Smooth muscle cell (in vitro differentiated cells): ENCODE data around the gene CRYGN. TPM values are rescaled to one million over a fixed set of nuclear protein-coding genes. Genes with fewer than 3 reads are reported as not detected.

ENCODE experiments used
- DNase-seq: peaks from one replicate; lab custom pipeline; 2025; ENCODE audit not compliant: unreplicated experiment; lab: John Stamatoyannopoulos, UW
- H2AFZ ChIP-seq: fragments of 200-600 bp; sonication (generic); 2 replicates; pipeline ENCODE4 v1.6.0; 2016; ENCODE audit warnings: antibody characterized with exemption, low read depth, mild to moderate bottlenecking
- H3F3A ChIP-seq: fragments of 200-600 bp; sonication (generic); 2 replicates; pipeline ENCODE4 v1.6.0; 2017; ENCODE audit warnings: antibody characterized with exemption, low read depth
- H3K27ac ChIP-seq: fragments of 200-600 bp; sonication (generic); 2 replicates; pipeline ENCODE4 v1.5.1; 2016; ENCODE audit warnings: low read depth, mild to moderate bottlenecking
- H3K27me3 ChIP-seq: fragments of 200-600 bp; sonication (generic); 2 replicates; pipeline ENCODE4 v1.6.1; 2016; ENCODE audit warnings: low read depth, mild to moderate bottlenecking
- H3K36me3 ChIP-seq: fragments of 200-600 bp; sonication (generic); 2 replicates; pipeline ENCODE4 v1.5.1; 2016; ENCODE audit warnings: low read depth
- H3K4me1 ChIP-seq: fragments of 200-600 bp; sonication (generic); 2 replicates; pipeline ENCODE4 v1.5.1; 2016; ENCODE audit warnings: low read depth
- H3K4me2 ChIP-seq: fragments of 200-600 bp; sonication (generic); 2 replicates; pipeline ENCODE4 v1.6.0; 2016; ENCODE audit warnings: mild to moderate bottlenecking
- H3K4me3 ChIP-seq: fragments of 200-600 bp; sonication (generic); 2 replicates; pipeline ENCODE4 v1.5.1; 2016; ENCODE audit warnings: mild to moderate bottlenecking
- H3K79me2 ChIP-seq: fragments of 200-600 bp; sonication (generic); 2 replicates; pipeline ENCODE4 v1.6.0; 2016; ENCODE audit warnings: low read depth, mild to moderate bottlenecking
- H3K9ac ChIP-seq: fragments of 200-600 bp; sonication (generic); 2 replicates; pipeline ENCODE4 v1.6.0; 2016; ENCODE audit warnings: low read depth
- H3K9me3 ChIP-seq: fragments of 200-600 bp; sonication (generic); replicated peaks from 2 replicates; pipeline ENCODE4 v1.5.1; 2016; ENCODE audit warnings: low read depth
- H4K20me1 ChIP-seq: fragments of 200-600 bp; sonication (generic); 2 replicates; pipeline ENCODE4 v1.6.0; 2016; ENCODE audit warnings: low read depth
- WGBS: methylation state at CpG from one replicate; pipeline ENCODE4 v1.1.7; 2016; ENCODE audit warnings: low lambda C conversion rate; 5-methylcytosine and 5-hydroxymethylcytosine counted together
- polyA plus RNA-seq: library from polyadenylated mRNA; unstranded; fragments of >200 nt; fragmentation: Nextera tagmentation; extraction: Ambion mirVana; gene quantifications from 2 replicates; pipeline ENCODE4 v1.2.1, GENCODE V29; 2016
- total RNA-seq: library from RNA; depleted of rRNA; stranded (reverse); fragments of >200 nt; gene quantifications from 2 replicates; pipeline ENCODE4 v1.2.3, GENCODE V29; 2014
- TF ChIP-seq, protein P1 (sequence below): fragments of 200-600 bp; sonication (generic); IDR thresholded peaks from 2 replicates; pipeline ENCODE4 v1.5.1; 2017; ENCODE audit warnings: borderline replicate concordance, mild to moderate bottlenecking, antibody characterized with exemption; ENCODE audit not compliant: insufficient read depth, poor library complexity, severe bottlenecking

Gene CRYGN
- total and polyA plus RNA-seq, 2 experiments from 2014 or later: 0.13 TPM; not detected in 1

GRCh38 chr7:151409667-151410404, 30.1 kb downstream of the CRYGN start, which contains the start of gene WDR86:
WDR86 (minus strand) TSS chr7:151410038; CDS start chr7:151409589, 449 bp downstream.
- Histone ChIP-seq H3K9me3 (no peaks in the 10 kb centered on the region), H3K36me3 (no peaks in the 10 kb centered on the region), H3F3A (no peaks in the 10 kb centered on the region), H2AFZ (peak within 1 kb of the TSS; percentile 81), H3K9ac (peak within 1 kb of the TSS; percentile 66), H4K20me1 (no peaks in the 10 kb centered on the region), H3K4me1 (no peaks in the 10 kb centered on the region), H3K27me3 (peaks cover 36% of the 10 kb centered on the region), H3K4me3 (peak within 1 kb of the TSS; percentile 73), H3K4me2 (peak within 1 kb of the TSS; percentile 96), H3K27ac (no peak within 1 kb of the TSS), H3K79me2 (no peaks in the 10 kb centered on the region)
- TF ChIP-seq, protein P1, sequence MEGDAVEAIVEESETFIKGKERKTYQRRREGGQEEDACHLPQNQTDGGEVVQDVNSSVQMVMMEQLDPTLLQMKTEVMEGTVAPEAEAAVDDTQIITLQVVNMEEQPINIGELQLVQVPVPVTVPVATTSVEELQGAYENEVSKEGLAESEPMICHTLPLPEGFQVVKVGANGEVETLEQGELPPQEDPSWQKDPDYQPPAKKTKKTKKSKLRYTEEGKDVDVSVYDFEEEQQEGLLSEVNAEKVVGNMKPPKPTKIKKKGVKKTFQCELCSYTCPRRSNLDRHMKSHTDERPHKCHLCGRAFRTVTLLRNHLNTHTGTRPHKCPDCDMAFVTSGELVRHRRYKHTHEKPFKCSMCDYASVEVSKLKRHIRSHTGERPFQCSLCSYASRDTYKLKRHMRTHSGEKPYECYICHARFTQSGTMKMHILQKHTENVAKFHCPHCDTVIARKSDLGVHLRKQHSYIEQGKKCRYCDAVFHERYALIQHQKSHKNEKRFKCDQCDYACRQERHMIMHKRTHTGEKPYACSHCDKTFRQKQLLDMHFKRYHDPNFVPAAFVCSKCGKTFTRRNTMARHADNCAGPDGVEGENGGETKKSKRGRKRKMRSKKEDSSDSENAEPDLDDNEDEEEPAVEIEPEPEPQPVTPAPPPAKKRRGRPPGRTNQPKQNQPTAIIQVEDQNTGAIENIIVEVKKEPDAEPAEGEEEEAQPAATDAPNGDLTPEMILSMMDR: no peak
- 2% methylated on average over 35 of the region's 75 CpGs for WGBS
- DNase-seq: no peak

GRCh38 chr7:151408839-151409666, 30.9 kb downstream of the CRYGN start:
- H3K4me3 ChIP-seq: peak overlapping the region; percentile 73

DNA sequence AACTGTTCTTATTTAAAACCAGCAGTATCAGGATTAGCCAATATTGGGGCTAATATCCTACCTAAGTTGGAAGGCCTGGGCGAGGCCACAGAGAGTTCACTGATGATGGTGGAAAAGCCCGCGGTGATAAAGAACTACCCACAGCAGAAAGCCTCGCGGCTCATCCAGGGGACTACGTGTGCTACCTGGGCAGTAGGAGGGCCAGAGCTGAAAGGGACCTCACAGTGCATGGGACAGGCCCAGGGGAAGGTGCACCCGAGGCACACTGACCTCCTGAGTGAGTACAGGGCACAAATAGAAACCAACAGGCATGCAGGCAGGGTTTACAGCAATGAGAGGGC, 31.5 kb downstream of the CRYGN start:
- Histone ChIP-seq H3K9me3 (no peaks in the 10 kb centered on the region), H3K27me3 (peaks cover 36% of the 10 kb centered on the region), H3K27ac (no peak overlapping the region), H2AFZ (no peak overlapping the region), H3K4me2 (peak overlapping the region; percentile 96), H4K20me1 (no peaks in the 10 kb centered on the region), H3K4me3 (peak overlapping the region; percentile 73), H3K36me3 (no peaks in the 10 kb centered on the region), H3K4me1 (no peaks in the 10 kb centered on the region), H3K9ac (no peak overlapping the region), H3K79me2 (no peaks in the 10 kb centered on the region), H3F3A (no peaks in the 10 kb centered on the region)
- TF ChIP-seq, protein P1: no peak
- DNase-seq: no peak
- WGBS: 82% methylated on average over 7 of the region's 7 CpGs

More at GRCh38 chr7:151408839-151409666, 30.9 kb downstream of the CRYGN start:
- Histone ChIP-seq H3K79me2 (no peaks in the 10 kb centered on the region), H4K20me1 (no peaks in the 10 kb centered on the region), H3K9ac (no peak overlapping the region), H3K36me3 (no peaks in the 10 kb centered on the region), H2AFZ (peak overlapping the region; percentile 81), H3F3A (no peaks in the 10 kb centered on the region), H3K4me1 (no peaks in the 10 kb centered on the region), H3K9me3 (no peaks in the 10 kb centered on the region), H3K27me3 (peaks cover 36% of the 10 kb centered on the region), H3K27ac (no peak overlapping the region), H3K4me2 (peak overlapping the region; percentile 96)
- TF ChIP-seq, protein P1: no peak
- WGBS: 9% methylated on average over 39 of the region's 61 CpGs
- DNase-seq: no peak
